ENCODE results near the gene RAB6B. TPM values are rescaled to one million over a fixed set of nuclear protein-coding genes. Genes with fewer than 3 reads are reported as not detected.

The RAB6B gene
- total and polyA plus RNA-seq, 2 of the 4 experiments (the other 2 are of a cell fraction): 0.18 to 1.2 TPM

DNA sequence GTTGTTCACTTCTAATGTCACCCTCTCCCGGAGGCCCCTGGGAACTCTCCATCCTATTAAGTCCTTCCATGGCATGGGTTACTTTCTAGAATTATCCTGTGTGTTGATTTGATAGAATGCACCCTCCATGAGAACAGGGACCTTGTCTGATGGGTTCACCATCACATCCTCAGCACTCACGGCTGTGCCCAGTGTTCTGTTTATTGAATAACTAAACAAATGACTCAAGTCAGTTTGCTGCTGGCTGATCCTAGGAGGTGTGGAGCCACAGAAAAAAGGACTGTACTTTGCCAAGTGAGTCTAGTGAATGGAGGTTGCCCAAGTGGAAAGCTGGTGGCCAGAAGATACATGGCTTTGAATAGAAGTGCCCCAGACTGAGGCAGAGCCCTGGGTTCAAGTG is 48.5 kb upstream of the RAB6B start:
- Histone ChIP-seq H3K4me1 (ENCODE audit: control insufficient read depth, insufficient read depth, low read length) (peaks cover 21% of the 10 kb centered on the region), H3K9ac (ENCODE audit: low read depth, low read length) (no peak overlapping the region)

More for the DNA sequence above, 48.5 kb upstream of the RAB6B start:
- Histone ChIP-seq H2BK15ac (ENCODE audit: low read depth, low read length) (0 out of 3 replicates have a peak overlapping the region, but pooled peaks have one; percentile 6), H3K27ac (ENCODE audit: insufficient read depth, low read length) (peak overlapping the region; percentile 36), H3K18ac (ENCODE audit: low read depth, low read length) (peak overlapping the region; percentile 8; the same call in 1 of the 2 replicates), H3K56ac (ENCODE audit: extremely low read depth, insufficient read depth, low read length) (no peak overlapping the region; the same call in 1 of the 2 replicates), H3K4me2 (ENCODE audit: low read depth, low read length) (peak overlapping the region; percentile 22; the same call in 1 of the 2 replicates), H3K4ac (ENCODE audit: low read depth, low read length) (peak overlapping the region; percentile 89), H2AK9ac (replicated peaks; ENCODE audit: low read depth, low read length, poor library complexity) (peak overlapping the region; percentile 85), H4K91ac (ENCODE audit: insufficient read depth, low read depth, low read length) (peak overlapping the region; percentile 72), H2BK120ac (ENCODE audit: low read depth, low read length) (peak overlapping the region; percentile 87), H3K9me3 (ENCODE audit: control insufficient read depth, insufficient read depth, low read length) (no peaks in the 10 kb centered on the region), H4K5ac (ENCODE audit: low read depth, low read length) (peak overlapping the region; percentile 11; the same call in 1 of the 2 replicates), H2BK20ac (ENCODE audit: low read depth, low read length) (peak overlapping the region; percentile 81), H3K4me3 (ENCODE audit: insufficient read depth, low read depth, low read length) (no peak overlapping the region), H4K8ac (ENCODE audit: low read depth in 2 of 2, low read length in 2 of 2) (peak overlapping the region in 1 of 2 experiments; percentile 58; a peak in 2 of 4 replicates), H3K9me1 (ENCODE audit: insufficient read depth, low read length) (peaks cover 28% of the 10 kb centered on the region), H3K23ac (ENCODE audit: low read depth, low read length) (peak overlapping the region; percentile 70), H3K27me3 (ENCODE audit: control insufficient read depth, insufficient read depth, low read length) (no peaks in the 10 kb centered on the region), H3K79me1 (ENCODE audit: low read depth in 1 of 2, low read length in 2 of 2) (no peaks in the 10 kb centered on the region; a peak in 1 of 4 replicates), H3K14ac (replicated peaks; ENCODE audit: low read depth, low read length) (peak overlapping the region; percentile 70), H3K36me3 (ENCODE audit: control insufficient read depth, insufficient read depth, low read length) (no peaks in the 10 kb centered on the region), H2AFZ (replicated peaks; ENCODE audit: low read length, poor library complexity) (peak overlapping the region; percentile 46), H2BK5ac (ENCODE audit: low read depth, low read length, poor library complexity, severe bottlenecking) (peak overlapping the region; percentile 74), H2AK5ac (ENCODE audit: low read depth, low read length) (peak overlapping the region; percentile 82), H4K20me1 (ENCODE audit: insufficient read depth, low read length) (peaks cover 10% of the 10 kb centered on the region)
- DNase-seq (peak; percentile 81), ATAC-seq (ENCODE audit: low read depth) (peak; percentile 75)
- no CpG with 5 or more reads among the region's 2 CpGs for WGBS, 2 experiments (ENCODE audit: extremely low coverage in 2 of 2, insufficient read length in 1 of 2)
- CTCF ChIA-PET: no interaction called here
- dilution Hi-C loops (cut with HindIII; ENCODE audit: low sequenced_read_pairs, unreplicated experiment) (no loop called here), in situ Hi-C loops (cut with MboI; ENCODE audit: low sequenced_read_pairs) (loop anchor here (25.0 kb wide), 1 partner anchor 1207 kb away; no protein-coding TSS in a partner anchor), intact Hi-C loops (cut with micrococcal nuclease) (no loop called here)
- POLR2A ChIA-PET (ENCODE audit: unreplicated experiment): no interaction called here
- no TSS peak for BruUV-seq (replicated peaks)
- TF ChIP-seq FOS (IDR thresholded peaks at IDR 0.05; ENCODE audit: low read depth, low read length): peak; percentile 54; the same call in 1 of the 2 replicates
- TF ChIP-seq SMC3 (IDR thresholded peaks at IDR 0.05; ENCODE audit: low read depth, low read length): no peak
